HEK293 (cell line): ENCODE results near the gene SLC1A1.

Experiments
- CTCF ChIA-PET: fragments of 350-600 bp; formaldehyde crosslinking; extraction: SDS; loops from one replicate; lab custom pipeline; 2021; ENCODE audit warnings: antibody characterized with exemption; lab: Yijun Ruan, JAX
- POLR2A ChIA-PET: fragments of 300-600 bp; formaldehyde crosslinking; extraction: SDS; loops from one replicate; lab custom pipeline; 2020; ENCODE audit warnings: antibody characterized with exemption, inconsistent platforms; lab: Yijun Ruan, JAX
- H3K27ac ChIP-seq: fragments of 200-500 bp; sonication (Bioruptor generic); 2 replicates; pipeline ENCODE4 v1.5.1; 2014; ENCODE audit warnings: low read depth, low read length, control low read depth, inconsistent platforms; ENCODE audit errors: extremely low read depth
- H3K36me3 ChIP-seq, 2 experiments: fragments of 200-500 bp in 1 of 2; sonication (Bioruptor generic) in 1 of 2; 1 replicate in 1 of 2; 2 replicates in 1 of 2; pipeline ENCODE4 v1.5.1; 2014 to 2017; ENCODE audit warnings: inconsistent platforms in 2 of 2, low read length in 2 of 2; ENCODE audit not compliant: control insufficient read depth in 2 of 2, insufficient read depth in 1 of 2
- H3K4me1 ChIP-seq: fragments of 200-500 bp; sonication (Bioruptor generic); 2 replicates; pipeline ENCODE4 v1.5.1; 2014; ENCODE audit warnings: mild to moderate bottlenecking, low read length, inconsistent platforms; ENCODE audit not compliant: control insufficient read depth, insufficient read depth
- H3K4me3 ChIP-seq: 2 replicates; pipeline ENCODE4 v1.5.1; 2011; ENCODE audit warnings: low read depth, mild to moderate bottlenecking, control low read depth, low read length, moderate library complexity
- H3K9me3 ChIP-seq: fragments of 200-500 bp; sonication (Bioruptor generic); 2 replicates; pipeline ENCODE4 v1.5.1; 2014; ENCODE audit warnings: low read depth, low read length, inconsistent platforms; ENCODE audit not compliant: control insufficient read depth, insufficient read depth
- GFI1B ChIP-seq: fragments of 450-650 bp; formaldehyde crosslinking; IDR thresholded peaks from 2 replicates; pipeline ENCODE4 v1.5.1; 2016; ENCODE audit warnings: missing biosample characterization, missing genetic modification characterization
- TCF7L2 ChIP-seq: IDR thresholded peaks from 2 replicates; pipeline ENCODE4 v1.6.1; 2011; ENCODE audit warnings: low read depth, mild to moderate bottlenecking, inconsistent platforms, low read length, moderate library complexity, borderline replicate concordance
- ZFP69B ChIP-seq: fragments of 450-650 bp; formaldehyde crosslinking; IDR thresholded peaks from 2 replicates; pipeline ENCODE4 v1.5.1; 2016; ENCODE audit warnings: missing biosample characterization, missing genetic modification characterization
- ZNF10 ChIP-seq: fragments of 450-650 bp; formaldehyde crosslinking; IDR thresholded peaks from 2 replicates; pipeline ENCODE4 v1.5.1; 2017; ENCODE audit warnings: missing biosample characterization, missing genetic modification characterization
- ZNF19 ChIP-seq: fragments of 450-650 bp; formaldehyde crosslinking; IDR thresholded peaks from 2 replicates; pipeline ENCODE4; 2016; ENCODE audit warnings: missing biosample characterization, missing genetic modification characterization, low read depth
- ZNF214 ChIP-seq: fragments of 450-650 bp; formaldehyde crosslinking; IDR thresholded peaks from 2 replicates; pipeline ENCODE4 v1.5.1; 2017; ENCODE audit warnings: missing biosample characterization, mild to moderate bottlenecking, missing genetic modification characterization, borderline replicate concordance
- ZNF239 ChIP-seq: fragments of 450-650 bp; formaldehyde crosslinking; IDR thresholded peaks from 2 replicates; pipeline ENCODE4 v1.5.1; 2016; ENCODE audit warnings: missing biosample characterization, missing genetic modification characterization
- ZNF274 ChIP-seq, 2 experiments: fragments of 200-500 bp in 1 of 2; fragments of 450-650 bp in 1 of 2; sonication (Bioruptor generic) in 1 of 2; formaldehyde crosslinking in 1 of 2; IDR thresholded peaks; 2 replicates each; pipeline versions ENCODE4 v1.5.1 to v1.6.1; 2014 to 2016; ENCODE audit warnings: borderline replicate concordance in 1 of 2, inconsistent platforms in 1 of 2, low read length in 1 of 2, missing biosample characterization in 1 of 2, missing genetic modification characterization in 1 of 2
- ZNF292 ChIP-seq: fragments of 450-650 bp; formaldehyde crosslinking; IDR thresholded peaks from 2 replicates; pipeline ENCODE4 v1.5.1; 2016; ENCODE audit warnings: low read depth, missing biosample characterization, missing genetic modification characterization, borderline replicate concordance
- ZNF302 ChIP-seq: fragments of 450-650 bp; formaldehyde crosslinking; IDR thresholded peaks from 2 replicates; pipeline ENCODE4 v1.5.1; 2016; ENCODE audit warnings: missing biosample characterization, missing genetic modification characterization, low read depth
- ZNF423 ChIP-seq: fragments of 450-650 bp; formaldehyde crosslinking; IDR thresholded peaks from 2 replicates; pipeline ENCODE4 v1.5.1; 2016; ENCODE audit warnings: missing biosample characterization, missing genetic modification characterization
- ZNF514 ChIP-seq: fragments of 450-650 bp; formaldehyde crosslinking; IDR thresholded peaks from 2 replicates; pipeline ENCODE4 v1.5.1; 2016; ENCODE audit warnings: missing biosample characterization, missing genetic modification characterization
- ZNF549 ChIP-seq: fragments of 450-650 bp; IDR thresholded peaks from 2 replicates; pipeline ENCODE4 v1.5.1; 2018; ENCODE audit warnings: missing biosample characterization, missing genetic modification characterization, mild to moderate bottlenecking, inconsistent platforms, moderate library complexity
- ZNF561 ChIP-seq: fragments of 450-650 bp; IDR thresholded peaks from 2 replicates; pipeline ENCODE4 v1.5.1; 2018; ENCODE audit warnings: missing biosample characterization, missing genetic modification characterization, borderline replicate concordance
- ZNF621 ChIP-seq: fragments of 450-650 bp; formaldehyde crosslinking; IDR thresholded peaks from 2 replicates; pipeline ENCODE4 v1.5.1; 2017; ENCODE audit warnings: missing biosample characterization, missing genetic modification characterization
- ZNF623 ChIP-seq: fragments of 450-650 bp; formaldehyde crosslinking; IDR thresholded peaks from 2 replicates; pipeline ENCODE4 v1.5.1; 2016; ENCODE audit warnings: missing biosample characterization, missing genetic modification characterization
- TF ChIP-seq, protein P1 (sequence below): fragments of 450-650 bp; formaldehyde crosslinking; IDR thresholded peaks from 2 replicates; pipeline ENCODE4 v1.5.1; 2016; ENCODE audit warnings: missing biosample characterization, missing genetic modification characterization
- TF ChIP-seq, protein P2 (sequence below): sonication (generic); formaldehyde crosslinking; IDR thresholded peaks from 2 replicates; pipeline ENCODE4 v1.8.1; 2022; ENCODE audit warnings: mild to moderate bottlenecking, moderate library complexity, missing genetic modification reagents
- TF ChIP-seq, protein P3 (sequence below): fragments of 450-650 bp; formaldehyde crosslinking; IDR thresholded peaks from 2 replicates; pipeline ENCODE4 v1.5.1; 2016; ENCODE audit warnings: missing biosample characterization, missing genetic modification characterization
- TF ChIP-seq, protein P4 (sequence below): fragments of 450-650 bp; formaldehyde crosslinking; IDR thresholded peaks from 2 replicates; pipeline ENCODE4 v1.5.0; 2017; ENCODE audit warnings: missing biosample characterization, missing genetic modification characterization, borderline replicate concordance

The SLC1A1 gene

DNA sequence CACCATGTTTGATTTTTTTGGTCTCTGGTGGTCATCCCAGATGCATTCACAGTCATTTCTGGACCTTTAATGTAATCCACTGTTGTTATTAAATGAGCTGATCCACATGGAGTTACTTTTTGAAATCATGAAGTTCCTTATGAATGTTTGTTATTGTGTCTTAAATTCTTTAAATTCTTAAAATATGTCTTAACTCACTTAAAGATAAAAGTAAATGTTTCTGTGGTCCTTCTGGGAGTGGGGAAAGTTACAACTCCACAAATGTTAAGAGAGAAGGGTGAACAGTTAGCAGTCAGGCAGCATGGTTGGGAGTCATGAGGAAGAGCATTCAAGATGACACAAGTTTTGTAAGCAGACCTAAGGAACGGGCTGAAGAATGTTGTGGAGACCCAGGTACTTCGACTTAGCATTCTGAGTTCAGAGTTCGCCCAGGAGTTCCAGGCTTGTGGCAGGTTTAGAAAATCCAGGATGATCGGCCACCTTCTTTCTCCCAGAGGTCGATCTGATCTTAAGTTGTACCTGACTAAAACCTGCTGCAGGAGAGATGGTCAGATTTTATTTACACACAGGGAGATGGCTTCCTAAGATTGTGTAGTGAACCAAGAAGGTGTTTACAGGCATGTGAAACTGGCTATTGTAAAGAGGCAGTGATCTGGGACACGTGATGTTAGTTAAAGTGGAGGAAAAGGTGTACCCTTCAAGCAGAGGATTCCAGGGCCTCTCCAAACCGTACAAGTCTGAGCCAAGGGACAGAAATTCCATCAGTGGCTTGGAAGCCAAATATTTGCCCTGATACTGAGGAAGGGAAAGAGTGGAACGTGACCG, 17.2 kb downstream of the SLC1A1 start:
- ChIA-PET POLR2A (no interaction called here), CTCF (interaction anchor here (0.6 kb wide), 1 partner anchor 41 kb away, joined by 3 read pairs; no protein-coding TSS in a partner anchor)
- no peak overlapping the region for H3K4me3 ChIP-seq
- H3K36me3 ChIP-seq, result no peaks in the 10 kb centered on the region
- no peaks in the 10 kb centered on the region for H3K4me1 ChIP-seq
- no peak overlapping the region for H3K27ac ChIP-seq
- TF ChIP-seq ZNF274 (IDR thresholded peaks at IDR 0.05; ENCODE audit: low read length) (no peak), ZNF274 (tag by site-specific recombination; IDR thresholded peaks at IDR 0.05; ENCODE audit: borderline replicate concordance) (no peak), ZFP69B (tag by site-specific recombination) (no peak), ZNF10 (no peak), ZNF19 (no peak), TCF7L2 (no peak), GFI1B (tag by site-specific recombination) (no peak)
- TF ChIP-seq, protein P1, sequence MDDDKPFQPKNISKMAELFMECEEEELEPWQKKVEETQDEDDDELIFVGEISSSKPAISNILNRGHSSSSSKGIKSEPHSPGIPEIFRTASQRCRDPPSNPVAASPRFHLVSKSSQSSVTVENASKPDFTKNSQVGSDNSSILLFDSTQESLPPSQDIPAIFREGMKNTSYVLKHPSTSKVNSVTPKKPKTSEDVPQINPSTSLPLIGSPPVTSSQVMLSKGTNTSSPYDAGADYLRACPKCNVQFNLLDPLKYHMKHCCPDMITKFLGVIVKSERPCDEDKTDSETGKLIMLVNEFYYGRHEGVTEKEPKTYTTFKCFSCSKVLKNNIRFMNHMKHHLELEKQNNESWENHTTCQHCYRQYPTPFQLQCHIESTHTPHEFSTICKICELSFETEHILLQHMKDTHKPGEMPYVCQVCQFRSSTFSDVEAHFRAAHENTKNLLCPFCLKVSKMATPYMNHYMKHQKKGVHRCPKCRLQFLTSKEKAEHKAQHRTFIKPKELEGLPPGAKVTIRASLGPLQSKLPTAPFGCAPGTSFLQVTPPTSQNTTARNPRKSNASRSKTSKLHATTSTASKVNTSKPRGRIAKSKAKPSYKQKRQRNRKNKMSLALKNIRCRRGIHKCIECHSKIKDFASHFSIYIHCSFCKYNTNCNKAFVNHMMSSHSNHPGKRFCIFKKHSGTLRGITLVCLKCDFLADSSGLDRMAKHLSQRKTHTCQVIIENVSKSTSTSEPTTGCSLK (tag by site-specific recombination), result no peak
- TF ChIP-seq, protein P2, sequence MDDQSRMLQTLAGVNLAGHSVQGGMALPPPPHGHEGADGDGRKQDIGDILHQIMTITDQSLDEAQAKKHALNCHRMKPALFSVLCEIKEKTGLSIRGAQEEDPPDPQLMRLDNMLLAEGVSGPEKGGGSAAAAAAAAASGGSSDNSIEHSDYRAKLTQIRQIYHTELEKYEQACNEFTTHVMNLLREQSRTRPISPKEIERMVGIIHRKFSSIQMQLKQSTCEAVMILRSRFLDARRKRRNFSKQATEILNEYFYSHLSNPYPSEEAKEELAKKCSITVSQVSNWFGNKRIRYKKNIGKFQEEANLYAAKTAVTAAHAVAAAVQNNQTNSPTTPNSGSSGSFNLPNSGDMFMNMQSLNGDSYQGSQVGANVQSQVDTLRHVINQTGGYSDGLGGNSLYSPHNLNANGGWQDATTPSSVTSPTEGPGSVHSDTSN, result no peak
- no peaks in the 10 kb centered on the region for H3K9me3 ChIP-seq

DNA sequence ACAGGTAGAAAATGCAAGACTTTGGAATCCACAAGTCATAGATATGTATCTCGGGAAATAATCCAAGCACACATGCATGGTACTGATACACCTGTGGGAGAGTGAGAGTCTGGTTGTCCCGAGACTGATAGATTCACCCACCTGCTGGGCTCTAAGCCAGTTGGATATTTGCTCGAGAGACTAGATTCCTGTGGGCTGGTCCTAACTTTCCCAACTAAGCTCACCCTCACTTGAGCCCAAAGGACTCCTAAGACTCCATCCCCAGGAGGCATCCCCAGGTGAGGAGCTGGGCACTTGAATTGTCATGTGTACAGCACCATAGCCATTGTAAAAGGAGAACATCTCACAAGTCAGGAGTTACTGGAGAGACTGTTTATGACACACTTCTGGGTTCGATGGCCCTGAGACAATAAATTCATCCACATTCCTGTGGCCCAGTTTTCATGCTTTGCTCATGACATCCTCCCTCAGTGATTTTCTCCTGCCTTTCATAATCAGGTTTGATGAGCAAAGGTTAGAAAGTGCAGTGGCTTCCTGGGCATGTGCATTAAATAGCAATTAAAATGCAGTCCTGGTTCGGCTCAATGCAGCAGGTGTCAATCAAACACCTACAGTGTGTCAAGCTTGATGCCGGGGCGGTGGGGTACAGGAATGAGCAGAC, 18.1 kb downstream of the SLC1A1 start:
- no peak overlapping the region for H3K4me3 ChIP-seq
- ChIA-PET POLR2A (no interaction called here), CTCF (interaction anchor here (0.6 kb wide), 1 partner anchor 40 kb away, joined by 3 read pairs; no protein-coding TSS in a partner anchor)
- H3K4me1 ChIP-seq, result no peaks in the 10 kb centered on the region
- H3K27ac ChIP-seq, result no peak overlapping the region
- H3K9me3 ChIP-seq, result no peaks in the 10 kb centered on the region
- no peaks in the 10 kb centered on the region for H3K36me3 ChIP-seq
- TF ChIP-seq ZNF423 (tag by site-specific recombination), result no peak
- TF ChIP-seq GFI1B (tag by site-specific recombination), result no peak
- no peak for TF ChIP-seq ZNF549 (tag by site-specific recombination)
- TF ChIP-seq ZNF561 (tag by site-specific recombination), result no peak
- TF ChIP-seq ZNF623 (tag by site-specific recombination), result no peak
- no peak for TF ChIP-seq ZNF302 (tag by site-specific recombination)
- no peak for TF ChIP-seq ZNF514 (tag by site-specific recombination)
- no peak for TF ChIP-seq ZNF214

DNA sequence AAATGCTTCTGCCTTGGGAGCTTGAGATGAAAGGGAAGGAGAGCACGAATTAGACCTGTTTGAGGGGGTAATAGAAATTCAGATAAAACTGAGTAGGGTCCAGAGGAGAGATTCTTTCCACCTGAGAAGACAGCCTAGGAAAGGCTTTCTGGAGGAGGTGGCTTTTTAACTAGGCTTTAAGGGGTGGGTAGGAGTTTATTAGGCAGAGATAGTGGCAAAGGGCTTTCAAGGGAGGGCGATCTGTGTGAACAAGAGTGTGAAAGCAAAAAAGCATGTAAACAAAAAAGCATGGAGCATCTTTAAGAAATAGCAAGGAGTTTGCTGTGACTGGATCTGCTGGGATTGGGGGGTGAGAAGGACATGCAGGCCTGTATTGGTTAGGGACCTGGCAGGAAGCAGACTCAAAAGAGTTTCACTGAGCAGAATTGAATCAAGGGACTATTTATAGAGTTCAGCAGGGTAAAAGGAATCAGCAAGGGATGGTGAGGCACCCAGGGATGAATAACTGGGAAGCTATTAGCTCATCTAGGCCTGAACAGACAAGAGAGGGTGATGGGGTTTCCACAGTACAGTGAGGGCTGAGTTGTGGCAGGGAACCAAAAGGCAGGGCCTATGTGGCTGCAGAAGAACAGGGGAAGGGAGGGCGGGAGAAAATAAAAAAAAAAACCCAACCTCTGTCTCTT, 18.8 kb downstream of the SLC1A1 start:
- no peak overlapping the region for H3K4me3 ChIP-seq
- no peaks in the 10 kb centered on the region for H3K4me1 ChIP-seq
- ChIA-PET POLR2A (no interaction called here), CTCF (interaction anchor here (1.1 kb wide), 1 partner anchor 10 kb away, joined by 3 read pairs; no protein-coding TSS in a partner anchor)
- no peaks in the 10 kb centered on the region for H3K9me3 ChIP-seq
- H3K27ac ChIP-seq, result no peak overlapping the region
- H3K36me3 ChIP-seq, result no peaks in the 10 kb centered on the region
- no peak for TF ChIP-seq ZNF239 (tag by site-specific recombination)
- TF ChIP-seq, protein P3, sequence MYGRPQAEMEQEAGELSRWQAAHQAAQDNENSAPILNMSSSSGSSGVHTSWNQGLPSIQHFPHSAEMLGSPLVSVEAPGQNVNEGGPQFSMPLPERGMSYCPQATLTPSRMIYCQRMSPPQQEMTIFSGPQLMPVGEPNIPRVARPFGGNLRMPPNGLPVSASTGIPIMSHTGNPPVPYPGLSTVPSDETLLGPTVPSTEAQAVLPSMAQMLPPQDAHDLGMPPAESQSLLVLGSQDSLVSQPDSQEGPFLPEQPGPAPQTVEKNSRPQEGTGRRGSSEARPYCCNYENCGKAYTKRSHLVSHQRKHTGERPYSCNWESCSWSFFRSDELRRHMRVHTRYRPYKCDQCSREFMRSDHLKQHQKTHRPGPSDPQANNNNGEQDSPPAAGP (tag by site-specific recombination), result no peak
- TF ChIP-seq, protein P4, sequence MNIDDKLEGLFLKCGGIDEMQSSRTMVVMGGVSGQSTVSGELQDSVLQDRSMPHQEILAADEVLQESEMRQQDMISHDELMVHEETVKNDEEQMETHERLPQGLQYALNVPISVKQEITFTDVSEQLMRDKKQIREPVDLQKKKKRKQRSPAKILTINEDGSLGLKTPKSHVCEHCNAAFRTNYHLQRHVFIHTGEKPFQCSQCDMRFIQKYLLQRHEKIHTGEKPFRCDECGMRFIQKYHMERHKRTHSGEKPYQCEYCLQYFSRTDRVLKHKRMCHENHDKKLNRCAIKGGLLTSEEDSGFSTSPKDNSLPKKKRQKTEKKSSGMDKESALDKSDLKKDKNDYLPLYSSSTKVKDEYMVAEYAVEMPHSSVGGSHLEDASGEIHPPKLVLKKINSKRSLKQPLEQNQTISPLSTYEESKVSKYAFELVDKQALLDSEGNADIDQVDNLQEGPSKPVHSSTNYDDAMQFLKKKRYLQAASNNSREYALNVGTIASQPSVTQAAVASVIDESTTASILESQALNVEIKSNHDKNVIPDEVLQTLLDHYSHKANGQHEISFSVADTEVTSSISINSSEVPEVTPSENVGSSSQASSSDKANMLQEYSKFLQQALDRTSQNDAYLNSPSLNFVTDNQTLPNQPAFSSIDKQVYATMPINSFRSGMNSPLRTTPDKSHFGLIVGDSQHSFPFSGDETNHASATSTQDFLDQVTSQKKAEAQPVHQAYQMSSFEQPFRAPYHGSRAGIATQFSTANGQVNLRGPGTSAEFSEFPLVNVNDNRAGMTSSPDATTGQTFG, result no peak
- TF ChIP-seq ZNF623 (tag by site-specific recombination), result no peak
- TF ChIP-seq ZNF621, result no peak
- TF ChIP-seq ZNF292 (tag by site-specific recombination), result no peak
